HL-60 (cell line): ENCODE data around the gene HTR1E.

Experiments
- GABPA ChIP-seq: IDR thresholded peaks from 2 replicates; pipeline ENCODE4 v1.6.1; 2012; ENCODE audit warnings: low read depth
- POLR2AphosphoS5 ChIP-seq: IDR thresholded peaks from 2 replicates; pipeline ENCODE4 v1.6.1; 2012; ENCODE audit warnings: low read depth
- SPI1 ChIP-seq: IDR thresholded peaks from 2 replicates; pipeline ENCODE4 v1.6.1; 2012; ENCODE audit warnings: low read depth, mild to moderate bottlenecking, borderline replicate concordance
- TF ChIP-seq, protein P1 (sequence below): IDR thresholded peaks from one replicate; pipeline ENCODE4 v1.5.1; 2011; ENCODE audit warnings: low read length, control low read depth, inconsistent platforms; ENCODE audit not compliant: insufficient read depth
- TF ChIP-seq, protein P2 (sequence below): IDR thresholded peaks from 2 replicates; pipeline ENCODE4 v1.6.1; 2012; ENCODE audit warnings: low read depth; ENCODE audit not compliant: insufficient replicate concordance

DNA sequence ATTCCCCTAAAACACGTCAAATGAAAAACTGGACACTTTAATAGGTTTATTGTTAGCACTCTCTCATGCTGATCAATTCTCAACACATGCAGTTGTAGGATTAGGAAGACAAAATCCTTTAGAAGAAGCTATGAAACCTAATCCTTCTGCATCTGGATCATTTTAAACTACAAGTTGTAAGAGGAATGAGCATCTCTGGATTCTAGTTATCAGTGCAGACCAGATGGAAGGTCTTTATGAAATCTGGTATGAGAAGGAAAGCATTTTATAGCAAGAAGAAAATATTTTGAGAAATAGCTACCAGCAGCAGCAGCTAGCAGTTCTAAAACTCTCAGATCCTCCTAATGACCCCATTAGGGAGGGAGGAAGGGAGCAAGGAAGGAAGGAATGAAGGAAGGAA, 4.1 kb downstream of the HTR1E start:
- no peak for TF ChIP-seq GABPA
- TF ChIP-seq, protein P1, sequence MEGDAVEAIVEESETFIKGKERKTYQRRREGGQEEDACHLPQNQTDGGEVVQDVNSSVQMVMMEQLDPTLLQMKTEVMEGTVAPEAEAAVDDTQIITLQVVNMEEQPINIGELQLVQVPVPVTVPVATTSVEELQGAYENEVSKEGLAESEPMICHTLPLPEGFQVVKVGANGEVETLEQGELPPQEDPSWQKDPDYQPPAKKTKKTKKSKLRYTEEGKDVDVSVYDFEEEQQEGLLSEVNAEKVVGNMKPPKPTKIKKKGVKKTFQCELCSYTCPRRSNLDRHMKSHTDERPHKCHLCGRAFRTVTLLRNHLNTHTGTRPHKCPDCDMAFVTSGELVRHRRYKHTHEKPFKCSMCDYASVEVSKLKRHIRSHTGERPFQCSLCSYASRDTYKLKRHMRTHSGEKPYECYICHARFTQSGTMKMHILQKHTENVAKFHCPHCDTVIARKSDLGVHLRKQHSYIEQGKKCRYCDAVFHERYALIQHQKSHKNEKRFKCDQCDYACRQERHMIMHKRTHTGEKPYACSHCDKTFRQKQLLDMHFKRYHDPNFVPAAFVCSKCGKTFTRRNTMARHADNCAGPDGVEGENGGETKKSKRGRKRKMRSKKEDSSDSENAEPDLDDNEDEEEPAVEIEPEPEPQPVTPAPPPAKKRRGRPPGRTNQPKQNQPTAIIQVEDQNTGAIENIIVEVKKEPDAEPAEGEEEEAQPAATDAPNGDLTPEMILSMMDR, result no peak
- TF ChIP-seq SPI1, result no peak
- no peak for TF ChIP-seq POLR2AphosphoS5
- TF ChIP-seq, protein P2, sequence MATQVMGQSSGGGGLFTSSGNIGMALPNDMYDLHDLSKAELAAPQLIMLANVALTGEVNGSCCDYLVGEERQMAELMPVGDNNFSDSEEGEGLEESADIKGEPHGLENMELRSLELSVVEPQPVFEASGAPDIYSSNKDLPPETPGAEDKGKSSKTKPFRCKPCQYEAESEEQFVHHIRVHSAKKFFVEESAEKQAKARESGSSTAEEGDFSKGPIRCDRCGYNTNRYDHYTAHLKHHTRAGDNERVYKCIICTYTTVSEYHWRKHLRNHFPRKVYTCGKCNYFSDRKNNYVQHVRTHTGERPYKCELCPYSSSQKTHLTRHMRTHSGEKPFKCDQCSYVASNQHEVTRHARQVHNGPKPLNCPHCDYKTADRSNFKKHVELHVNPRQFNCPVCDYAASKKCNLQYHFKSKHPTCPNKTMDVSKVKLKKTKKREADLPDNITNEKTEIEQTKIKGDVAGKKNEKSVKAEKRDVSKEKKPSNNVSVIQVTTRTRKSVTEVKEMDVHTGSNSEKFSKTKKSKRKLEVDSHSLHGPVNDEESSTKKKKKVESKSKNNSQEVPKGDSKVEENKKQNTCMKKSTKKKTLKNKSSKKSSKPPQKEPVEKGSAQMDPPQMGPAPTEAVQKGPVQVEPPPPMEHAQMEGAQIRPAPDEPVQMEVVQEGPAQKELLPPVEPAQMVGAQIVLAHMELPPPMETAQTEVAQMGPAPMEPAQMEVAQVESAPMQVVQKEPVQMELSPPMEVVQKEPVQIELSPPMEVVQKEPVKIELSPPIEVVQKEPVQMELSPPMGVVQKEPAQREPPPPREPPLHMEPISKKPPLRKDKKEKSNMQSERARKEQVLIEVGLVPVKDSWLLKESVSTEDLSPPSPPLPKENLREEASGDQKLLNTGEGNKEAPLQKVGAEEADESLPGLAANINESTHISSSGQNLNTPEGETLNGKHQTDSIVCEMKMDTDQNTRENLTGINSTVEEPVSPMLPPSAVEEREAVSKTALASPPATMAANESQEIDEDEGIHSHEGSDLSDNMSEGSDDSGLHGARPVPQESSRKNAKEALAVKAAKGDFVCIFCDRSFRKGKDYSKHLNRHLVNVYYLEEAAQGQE, result no peak
